VCaP (cell line): ENCODE results near the gene PPP5C.

Experiments
- H3K27ac ChIP-seq: fragments of 450-650 bp; 2 replicates; pipeline ENCODE4 v1.5.1; 2017
- TF ChIP-seq, protein P1 (sequence below): fragments of 450-650 bp; conservative IDR thresholded peaks from 2 replicates; pipeline ENCODE4 v1.5.1; 2017; ENCODE audit warnings: mild to moderate bottlenecking, moderate library complexity

The PPP5C gene, protein sequence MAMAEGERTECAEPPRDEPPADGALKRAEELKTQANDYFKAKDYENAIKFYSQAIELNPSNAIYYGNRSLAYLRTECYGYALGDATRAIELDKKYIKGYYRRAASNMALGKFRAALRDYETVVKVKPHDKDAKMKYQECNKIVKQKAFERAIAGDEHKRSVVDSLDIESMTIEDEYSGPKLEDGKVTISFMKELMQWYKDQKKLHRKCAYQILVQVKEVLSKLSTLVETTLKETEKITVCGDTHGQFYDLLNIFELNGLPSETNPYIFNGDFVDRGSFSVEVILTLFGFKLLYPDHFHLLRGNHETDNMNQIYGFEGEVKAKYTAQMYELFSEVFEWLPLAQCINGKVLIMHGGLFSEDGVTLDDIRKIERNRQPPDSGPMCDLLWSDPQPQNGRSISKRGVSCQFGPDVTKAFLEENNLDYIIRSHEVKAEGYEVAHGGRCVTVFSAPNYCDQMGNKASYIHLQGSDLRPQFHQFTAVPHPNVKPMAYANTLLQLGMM

DNA sequence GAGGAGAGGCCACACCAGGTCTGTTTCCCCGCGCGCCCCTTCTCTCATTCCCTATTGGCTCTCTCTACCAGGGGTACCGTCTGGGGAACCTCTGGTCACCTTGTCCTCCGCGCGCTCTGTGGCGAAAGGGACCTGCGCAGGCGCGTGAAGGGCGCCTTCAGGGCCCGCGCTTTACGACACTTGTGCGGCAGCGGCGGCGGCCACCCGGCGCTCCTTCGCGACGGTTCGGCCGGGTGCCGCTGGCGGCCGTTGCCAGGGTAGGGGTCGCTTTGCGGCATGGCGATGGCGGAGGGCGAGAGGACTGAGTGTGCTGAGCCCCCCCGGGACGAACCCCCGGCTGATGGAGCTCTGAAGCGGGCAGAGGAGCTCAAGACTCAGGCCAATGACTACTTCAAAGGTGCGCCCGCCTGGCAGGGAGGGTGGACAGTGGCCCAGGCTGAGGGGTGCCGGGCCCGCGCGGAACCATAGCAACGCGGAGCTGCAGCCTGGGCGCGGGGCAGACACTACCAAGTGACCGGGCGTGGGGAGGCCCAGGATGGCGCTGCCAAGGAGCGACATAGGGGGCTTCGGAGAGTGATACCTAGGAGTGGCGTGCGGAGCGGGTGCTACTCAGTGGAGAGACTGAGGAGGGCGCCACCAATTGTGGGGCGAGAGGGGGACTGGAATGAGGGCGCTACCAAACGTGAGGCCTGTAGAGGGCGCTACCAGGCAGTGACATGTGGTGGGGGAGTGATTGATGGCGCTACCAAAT lies at the start of gene PPP5C:
PPP5C (plus strand) TSS at position 267 of the 751 bp plus-strand sequence; CDS start at position 277, 10 bp downstream.
- H3K27ac ChIP-seq, result peak within 1 kb of the TSS; percentile 93
- TF ChIP-seq, protein P1, sequence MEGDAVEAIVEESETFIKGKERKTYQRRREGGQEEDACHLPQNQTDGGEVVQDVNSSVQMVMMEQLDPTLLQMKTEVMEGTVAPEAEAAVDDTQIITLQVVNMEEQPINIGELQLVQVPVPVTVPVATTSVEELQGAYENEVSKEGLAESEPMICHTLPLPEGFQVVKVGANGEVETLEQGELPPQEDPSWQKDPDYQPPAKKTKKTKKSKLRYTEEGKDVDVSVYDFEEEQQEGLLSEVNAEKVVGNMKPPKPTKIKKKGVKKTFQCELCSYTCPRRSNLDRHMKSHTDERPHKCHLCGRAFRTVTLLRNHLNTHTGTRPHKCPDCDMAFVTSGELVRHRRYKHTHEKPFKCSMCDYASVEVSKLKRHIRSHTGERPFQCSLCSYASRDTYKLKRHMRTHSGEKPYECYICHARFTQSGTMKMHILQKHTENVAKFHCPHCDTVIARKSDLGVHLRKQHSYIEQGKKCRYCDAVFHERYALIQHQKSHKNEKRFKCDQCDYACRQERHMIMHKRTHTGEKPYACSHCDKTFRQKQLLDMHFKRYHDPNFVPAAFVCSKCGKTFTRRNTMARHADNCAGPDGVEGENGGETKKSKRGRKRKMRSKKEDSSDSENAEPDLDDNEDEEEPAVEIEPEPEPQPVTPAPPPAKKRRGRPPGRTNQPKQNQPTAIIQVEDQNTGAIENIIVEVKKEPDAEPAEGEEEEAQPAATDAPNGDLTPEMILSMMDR, result peak; percentile 89

DNA sequence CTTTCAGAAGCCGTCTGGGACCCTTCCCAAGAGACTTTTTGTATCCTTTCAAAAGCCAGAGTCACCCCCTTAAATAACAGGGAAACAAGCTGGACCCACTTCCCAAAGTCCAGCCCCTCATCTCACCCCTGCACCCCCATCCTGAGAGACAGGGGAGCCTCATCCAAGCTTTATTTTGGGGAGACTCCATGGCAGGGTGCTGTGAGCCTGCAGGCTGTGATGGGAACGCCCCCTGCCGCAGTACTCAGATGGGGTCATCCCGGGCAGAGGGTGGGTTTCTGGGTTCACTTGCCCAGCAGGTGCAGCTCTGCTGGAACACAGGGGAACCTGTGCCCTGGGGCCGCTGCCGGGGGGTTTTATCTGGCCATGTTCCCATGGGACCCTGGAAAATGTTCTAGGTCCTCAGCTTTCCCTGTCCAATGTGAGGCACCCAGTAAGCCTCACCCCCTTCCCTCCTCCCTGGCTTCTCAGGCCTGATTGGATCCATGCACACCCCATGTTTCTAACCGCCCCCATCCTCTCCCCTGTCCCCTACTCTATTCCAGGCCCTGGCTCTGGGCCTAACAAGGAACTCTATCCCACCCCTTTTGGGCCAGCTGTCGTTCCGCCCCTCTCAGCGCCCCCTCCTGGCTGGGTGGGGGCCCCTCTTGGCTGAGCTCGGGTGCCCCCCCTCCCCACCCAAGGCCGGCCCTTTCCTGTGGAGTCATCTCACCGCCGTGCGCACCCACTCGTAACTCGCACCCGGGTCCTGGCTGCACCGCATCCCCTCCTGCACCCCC lies 49.0 kb upstream of the PPP5C start:
- TF ChIP-seq, protein P1, result no peak
- peak overlapping the region; percentile 67; the same call in 1 of the 2 replicates for H3K27ac ChIP-seq

DNA sequence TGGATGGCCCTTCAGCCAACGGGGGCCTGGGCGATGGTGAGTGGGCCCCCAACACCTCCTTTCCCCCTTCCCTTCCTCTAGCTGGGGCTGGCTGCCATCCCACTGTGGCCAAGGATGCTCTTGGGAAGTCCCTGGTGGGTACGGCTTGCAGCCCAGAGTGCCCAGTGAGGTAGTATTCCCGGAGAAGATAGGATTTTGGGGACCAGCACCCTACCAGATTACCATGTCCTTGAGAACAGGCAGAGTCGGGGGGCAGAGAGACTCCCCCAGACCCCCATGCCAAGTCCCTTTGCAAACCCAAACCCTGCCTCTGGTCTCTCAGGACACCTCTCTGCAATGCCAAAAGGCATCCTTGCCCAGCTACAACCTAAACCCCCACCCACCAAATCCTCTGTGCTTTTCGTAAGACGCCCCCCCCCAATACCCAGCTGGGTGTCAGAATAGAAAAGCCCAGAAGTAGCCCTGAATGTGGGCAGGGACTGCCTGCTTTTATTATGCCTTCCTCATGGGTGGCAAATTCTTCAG lies 48.3 kb upstream of the PPP5C start:
- TF ChIP-seq, protein P1, result no peak
- H3K27ac ChIP-seq, result peak overlapping the region; percentile 67

DNA sequence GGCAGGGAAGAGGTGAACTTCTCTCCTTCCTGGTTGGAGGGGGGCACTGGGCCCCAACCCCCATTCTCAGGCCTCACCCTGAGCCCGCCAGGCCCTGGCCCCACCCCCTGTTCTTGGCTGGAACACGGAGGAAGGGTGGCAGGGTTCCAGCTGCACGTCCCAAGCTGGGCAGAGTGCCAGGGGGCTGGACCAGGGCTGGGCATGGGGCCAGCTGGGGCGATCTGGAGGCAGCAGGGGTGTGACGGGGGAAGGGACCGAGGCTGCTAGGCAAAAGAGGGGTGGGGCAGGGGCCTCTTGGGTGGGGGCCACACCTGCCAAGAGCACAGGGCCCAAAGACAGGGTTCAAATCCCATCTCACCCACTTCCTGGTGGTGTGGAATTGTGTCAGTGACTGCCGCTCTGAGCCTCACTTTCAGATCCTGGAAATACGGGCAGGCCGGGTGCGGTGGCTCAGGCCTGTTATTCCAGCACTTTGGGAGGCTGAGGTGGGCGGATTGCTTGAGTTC lies 47.8 kb upstream of the PPP5C start:
- TF ChIP-seq, protein P1, result no peak
- H3K27ac ChIP-seq, result peak overlapping the region; percentile 67

DNA sequence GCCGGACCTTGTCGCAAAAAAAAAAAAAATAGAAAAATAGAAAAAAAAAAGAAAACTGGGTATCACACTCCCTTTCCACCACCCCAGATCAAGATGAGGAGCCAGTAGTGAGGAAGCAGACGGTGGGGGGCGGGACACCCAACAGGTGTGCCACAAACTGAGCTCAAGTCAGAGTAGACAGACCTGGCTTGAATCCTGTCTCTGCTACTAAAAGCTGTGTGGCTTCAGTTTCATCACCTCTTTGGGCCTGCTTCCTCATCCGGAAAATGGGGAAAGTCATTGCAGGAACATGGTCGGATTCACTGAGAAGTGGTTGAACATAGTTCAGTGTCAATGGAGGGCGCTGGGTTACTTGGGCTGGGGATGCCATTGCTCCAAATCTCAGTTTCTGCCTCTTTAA lies 47.2 kb upstream of the PPP5C start:
- peak overlapping the region; percentile 67 for H3K27ac ChIP-seq
- TF ChIP-seq, protein P1, result no peak

DNA sequence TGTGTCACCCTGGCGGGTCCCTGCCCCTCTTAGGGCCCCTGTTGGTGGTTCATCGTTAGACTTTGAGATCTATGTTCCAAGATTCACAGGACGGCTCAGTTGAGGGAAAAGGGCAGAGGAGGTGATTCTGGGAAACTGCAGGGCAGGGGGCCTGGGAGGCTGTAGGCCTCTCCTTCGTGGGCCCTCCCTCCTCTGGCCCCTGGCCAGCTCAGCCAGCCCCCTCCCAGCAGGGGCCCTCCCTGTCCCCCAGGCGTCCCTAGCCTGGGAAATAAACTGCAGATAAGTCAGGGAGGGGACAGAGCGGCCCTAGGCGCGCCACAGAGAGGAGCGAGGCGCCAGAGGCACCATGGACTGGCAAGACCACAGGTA lies 43.6 kb upstream of the PPP5C start:
- TF ChIP-seq, protein P1, result no peak
- no peak overlapping the region for H3K27ac ChIP-seq
